Right lobe of liver (tissue), 4 donors: Measurements from ENCODE around the gene TECPR1.

ENCODE experiments used
- POLR2A ChIP-seq: fragments of 450-650 bp; IDR thresholded peaks from one replicate; pipeline ENCODE4 v1.6.1; 2017; ENCODE audit warnings: antibody characterized with exemption, mild to moderate bottlenecking
- TF ChIP-seq, protein P1 (sequence below), 4 donors: fragments of 200-600 bp in 3 of 4; fragments of 450-650 bp in 1 of 4; IDR thresholded peaks; one replicate each; pipeline versions ENCODE4 v1.5.1 to v1.8.0; 2016 to 2022; ENCODE audit warnings: antibody characterized with exemption in 4 of 4, mild to moderate bottlenecking in 2 of 4
- donor health status: DM: no; HTN: no; CAD: no.
- donor health status: DM: no; HTN: no; CAD: no.
- donor health status: DM: no; HTN: yes; CAD: no.

DNA sequence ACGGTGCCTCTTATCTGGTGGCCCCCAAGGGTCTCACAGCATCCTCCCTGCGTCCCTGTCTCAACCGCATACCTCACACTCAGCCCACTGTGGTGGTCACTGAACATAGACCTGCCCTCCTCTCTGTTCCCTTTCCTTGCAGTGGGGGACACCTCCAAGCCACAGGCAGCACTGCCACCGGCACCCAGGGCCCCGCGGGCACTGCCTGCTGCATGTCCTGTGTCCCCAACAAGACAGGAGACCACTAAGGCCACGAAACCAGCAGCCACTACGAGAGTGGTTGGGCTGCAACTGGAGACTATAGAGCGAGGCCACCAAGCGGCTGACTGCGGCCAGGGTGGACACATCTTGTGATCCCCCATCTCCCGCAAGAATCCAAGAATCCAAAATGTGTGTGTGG lies 44.8 kb upstream of the TECPR1 start:
- TF ChIP-seq, protein P1, sequence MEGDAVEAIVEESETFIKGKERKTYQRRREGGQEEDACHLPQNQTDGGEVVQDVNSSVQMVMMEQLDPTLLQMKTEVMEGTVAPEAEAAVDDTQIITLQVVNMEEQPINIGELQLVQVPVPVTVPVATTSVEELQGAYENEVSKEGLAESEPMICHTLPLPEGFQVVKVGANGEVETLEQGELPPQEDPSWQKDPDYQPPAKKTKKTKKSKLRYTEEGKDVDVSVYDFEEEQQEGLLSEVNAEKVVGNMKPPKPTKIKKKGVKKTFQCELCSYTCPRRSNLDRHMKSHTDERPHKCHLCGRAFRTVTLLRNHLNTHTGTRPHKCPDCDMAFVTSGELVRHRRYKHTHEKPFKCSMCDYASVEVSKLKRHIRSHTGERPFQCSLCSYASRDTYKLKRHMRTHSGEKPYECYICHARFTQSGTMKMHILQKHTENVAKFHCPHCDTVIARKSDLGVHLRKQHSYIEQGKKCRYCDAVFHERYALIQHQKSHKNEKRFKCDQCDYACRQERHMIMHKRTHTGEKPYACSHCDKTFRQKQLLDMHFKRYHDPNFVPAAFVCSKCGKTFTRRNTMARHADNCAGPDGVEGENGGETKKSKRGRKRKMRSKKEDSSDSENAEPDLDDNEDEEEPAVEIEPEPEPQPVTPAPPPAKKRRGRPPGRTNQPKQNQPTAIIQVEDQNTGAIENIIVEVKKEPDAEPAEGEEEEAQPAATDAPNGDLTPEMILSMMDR (IDR thresholded peaks at IDR 0.05): no peak
- TF ChIP-seq POLR2A: no peak
